Hepatocyte (in vitro differentiated cells): ENCODE measurements around the gene ADGRB3.

Experiments
- EZH2 ChIP-seq: fragments of 200-600 bp; sonication (generic); IDR thresholded peaks from 2 replicates; pipeline ENCODE4 v1.6.1; 2016; ENCODE audit warnings: antibody characterized with exemption, mild to moderate bottlenecking, borderline replicate concordance
- TF ChIP-seq, protein P1 (sequence below): fragments of 200-600 bp; sonication (generic); IDR thresholded peaks from 2 replicates; pipeline ENCODE4 v1.5.1; 2016; ENCODE audit warnings: antibody characterized with exemption, mild to moderate bottlenecking; ENCODE audit not compliant: poor library complexity

GRCh38 chr6:69027861-69028260, 392.8 kb downstream of the ADGRB3 start:
- no peak for TF ChIP-seq EZH2
- TF ChIP-seq, protein P1, sequence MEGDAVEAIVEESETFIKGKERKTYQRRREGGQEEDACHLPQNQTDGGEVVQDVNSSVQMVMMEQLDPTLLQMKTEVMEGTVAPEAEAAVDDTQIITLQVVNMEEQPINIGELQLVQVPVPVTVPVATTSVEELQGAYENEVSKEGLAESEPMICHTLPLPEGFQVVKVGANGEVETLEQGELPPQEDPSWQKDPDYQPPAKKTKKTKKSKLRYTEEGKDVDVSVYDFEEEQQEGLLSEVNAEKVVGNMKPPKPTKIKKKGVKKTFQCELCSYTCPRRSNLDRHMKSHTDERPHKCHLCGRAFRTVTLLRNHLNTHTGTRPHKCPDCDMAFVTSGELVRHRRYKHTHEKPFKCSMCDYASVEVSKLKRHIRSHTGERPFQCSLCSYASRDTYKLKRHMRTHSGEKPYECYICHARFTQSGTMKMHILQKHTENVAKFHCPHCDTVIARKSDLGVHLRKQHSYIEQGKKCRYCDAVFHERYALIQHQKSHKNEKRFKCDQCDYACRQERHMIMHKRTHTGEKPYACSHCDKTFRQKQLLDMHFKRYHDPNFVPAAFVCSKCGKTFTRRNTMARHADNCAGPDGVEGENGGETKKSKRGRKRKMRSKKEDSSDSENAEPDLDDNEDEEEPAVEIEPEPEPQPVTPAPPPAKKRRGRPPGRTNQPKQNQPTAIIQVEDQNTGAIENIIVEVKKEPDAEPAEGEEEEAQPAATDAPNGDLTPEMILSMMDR = no peak
